ENCODE data around the gene DRC1.
A peak's percentile ranks its signal among the peaks of the same experiment; 100 is the strongest.

Gene DRC1

GRCh38 chr2:26469092-26469710 lies 67.5 kb downstream of the DRC1 start:
- TF ChIP-seq CTCF (conservative IDR thresholded peaks at IDR 0.05; ENCODE audit: low read depth, low read length) = peak; percentile 91
- DNase-seq (ENCODE audit: low read depth) = peak; percentile 86
- no peak overlapping the region for H3K4me3 ChIP-seq (ENCODE audit: low read depth, low read length)

GRCh38 chr2:26469955-26470354 lies 68.2 kb downstream of the DRC1 start:
- TF ChIP-seq CTCF (conservative IDR thresholded peaks at IDR 0.05; ENCODE audit: low read depth, low read length) = no peak
- DNase-seq (ENCODE audit: low read depth) = no peak
- H3K4me3 ChIP-seq (ENCODE audit: low read depth, low read length) = no peak overlapping the region

GRCh38 chr2:26470601-26471260 lies 69.0 kb downstream of the DRC1 start:
- DNase-seq (ENCODE audit: low read depth) = no peak
- no peak for TF ChIP-seq CTCF (conservative IDR thresholded peaks at IDR 0.05; ENCODE audit: low read depth, low read length)

GRCh38 chr2:26471289-26471688 lies 69.6 kb downstream of the DRC1 start:
- no peak overlapping the region for H3K4me3 ChIP-seq (ENCODE audit: low read depth, low read length)
- DNase-seq (ENCODE audit: low read depth) = no peak
- peak; percentile 29 for TF ChIP-seq CTCF (conservative IDR thresholded peaks at IDR 0.05; ENCODE audit: low read depth, low read length)

More at GRCh38 chr2:26470601-26471260, 69.0 kb downstream of the DRC1 start:
- H3K4me3 ChIP-seq (ENCODE audit: low read depth, low read length) = no peak overlapping the region

GRCh38 chr2:26471766-26472706 lies 70.3 kb downstream of the DRC1 start:
- TF ChIP-seq CTCF (conservative IDR thresholded peaks at IDR 0.05; ENCODE audit: low read depth, low read length) = peak; percentile 32
- H3K4me3 ChIP-seq (ENCODE audit: low read depth, low read length) = no peak overlapping the region
- peak; percentile 8 for DNase-seq (ENCODE audit: low read depth)

GRCh38 chr2:26472821-26473655 lies 71.3 kb downstream of the DRC1 start:
- no peak overlapping the region for H3K4me3 ChIP-seq (ENCODE audit: low read depth, low read length)
- no peak for TF ChIP-seq CTCF (conservative IDR thresholded peaks at IDR 0.05; ENCODE audit: low read depth, low read length)

More at GRCh38 chr2:26472821-26473655, 71.3 kb downstream of the DRC1 start:
- no peak for DNase-seq (ENCODE audit: low read depth)
